ENCODE measurements around the gene SH3BP4. TPM values are rescaled to one million over a fixed set of nuclear protein-coding genes. Genes with fewer than 3 reads are reported as not detected.

Gene SH3BP4
- total and polyA plus RNA-seq, 2 experiments from 2014 or later = 59.3 to 100 TPM

DNA sequence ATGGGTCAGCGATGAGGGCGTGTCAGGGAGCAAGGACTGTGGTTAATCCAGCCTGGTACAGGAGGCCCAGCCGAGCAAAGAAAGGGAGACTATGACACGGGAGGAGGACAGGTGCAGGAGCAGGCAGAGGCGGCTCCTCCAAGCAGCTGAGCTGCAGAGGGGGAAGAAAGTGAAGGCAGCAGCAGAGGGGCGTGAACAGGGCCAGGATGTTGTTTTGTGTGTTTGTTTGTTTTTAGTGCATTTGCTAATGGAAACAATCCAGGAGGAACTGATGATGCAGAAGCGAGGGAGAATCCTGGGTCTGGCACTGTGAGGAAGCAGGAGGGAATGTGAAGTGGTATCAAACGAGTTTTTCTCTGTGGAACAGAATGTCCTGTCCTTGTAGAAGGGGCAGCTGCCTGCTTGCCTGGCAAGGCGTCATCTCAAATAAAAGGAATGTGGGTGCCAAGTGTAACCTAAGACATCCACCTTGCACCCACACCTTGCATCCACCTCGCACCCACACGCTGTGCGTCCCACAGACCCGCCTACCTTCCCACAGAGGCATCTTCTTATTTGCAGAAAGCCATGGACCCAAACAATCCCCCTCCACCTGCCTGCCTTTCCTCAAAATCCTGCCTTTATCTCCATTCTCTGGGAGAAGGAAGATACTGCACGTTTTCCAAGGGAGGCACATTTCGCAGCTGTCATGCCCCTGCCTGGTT is 134.8 kb downstream of the SH3BP4 start:
- H3K9ac ChIP-seq = no peak overlapping the region
- WGBS, 2 experiments (ENCODE audit: low coverage in 1 of 2, low lambda C conversion rate in 2 of 2, missing lambda C conversion rate in 2 of 2) = 90% methylated on average over 14 to 15 of the region's 15 CpGs
- no peaks in the 10 kb centered on the region for H3K9me2 ChIP-seq (ENCODE audit: insufficient read depth)
- H3K9me3 ChIP-seq (ENCODE audit: low read depth) = no peaks in the 10 kb centered on the region
- no peaks in the 10 kb centered on the region for H3K79me2 ChIP-seq (ENCODE audit: insufficient read depth)
- no peak for TF ChIP-seq EZH2phosphoT487 (IDR thresholded peaks at IDR 0.05; ENCODE audit: insufficient read depth, low read depth)
- TF ChIP-seq EZH2 (IDR thresholded peaks at IDR 0.05; ENCODE audit: insufficient read depth, poor library complexity, severe bottlenecking) = no peak
- no peak overlapping the region for H3K4me2 ChIP-seq (ENCODE audit: unreplicated experiment)
- no peaks in the 10 kb centered on the region for H3K27me3 ChIP-seq (replicated peaks; ENCODE audit: insufficient read depth)
- peaks cover 4% of the 10 kb centered on the region; the same call in 1 of the 2 replicates for H3K4me1 ChIP-seq (ENCODE audit: insufficient read depth)
- H3K27ac ChIP-seq = no peak overlapping the region
- in situ Hi-C loops (cut with MboI) = no loop called here
- no peak for DNase-seq
- H3K4me3 ChIP-seq = no peak overlapping the region
- H3F3A ChIP-seq (ENCODE audit: insufficient read depth) = no peaks in the 10 kb centered on the region
- no peak overlapping the region for H2AFZ ChIP-seq
- no peaks in the 10 kb centered on the region for H3K36me3 ChIP-seq (ENCODE audit: low read depth)
- no peaks in the 10 kb centered on the region for H4K20me1 ChIP-seq (ENCODE audit: insufficient read depth)

- Histone ChIP-seq H3K4me2 (ENCODE audit: unreplicated experiment) (no peak overlapping the region), H3K9ac (no peak overlapping the region), H3K4me3 (no peak overlapping the region), H3K4me1 (ENCODE audit: insufficient read depth) (peaks cover 4% of the 10 kb centered on the region; the same call in 1 of the 2 replicates), H3K27me3 (replicated peaks; ENCODE audit: insufficient read depth) (no peaks in the 10 kb centered on the region), H2AFZ (no peak overlapping the region), H3K36me3 (ENCODE audit: low read depth) (no peaks in the 10 kb centered on the region), H3K9me3 (ENCODE audit: low read depth) (no peaks in the 10 kb centered on the region), H4K20me1 (ENCODE audit: insufficient read depth) (no peaks in the 10 kb centered on the region), H3K9me2 (ENCODE audit: insufficient read depth) (no peaks in the 10 kb centered on the region), H3K79me2 (ENCODE audit: insufficient read depth) (no peaks in the 10 kb centered on the region), H3K27ac (no peak overlapping the region), H3F3A (ENCODE audit: insufficient read depth) (no peaks in the 10 kb centered on the region)
- TF ChIP-seq EZH2phosphoT487 (IDR thresholded peaks at IDR 0.05; ENCODE audit: insufficient read depth, low read depth) = no peak
- DNase-seq = no peak
- in situ Hi-C loops (cut with MboI) = no loop called here
- 50 to 54% methylated on average over 17 of the region's 17 CpGs for WGBS, 2 experiments (ENCODE audit: low coverage in 1 of 2, low lambda C conversion rate in 2 of 2, missing lambda C conversion rate in 2 of 2)
Observed at GRCh38 chr2:235087832-235088495, 136.1 kb downstream of the SH3BP4 start.

- TF ChIP-seq EZH2 (IDR thresholded peaks at IDR 0.05; ENCODE audit: insufficient read depth, poor library complexity, severe bottlenecking) (no peak), EZH2phosphoT487 (IDR thresholded peaks at IDR 0.05; ENCODE audit: insufficient read depth, low read depth) (no peak)
- DNase-seq = peak; percentile 12
- Histone ChIP-seq H2AFZ (no peak overlapping the region), H3K27ac (no peak overlapping the region), H3K4me3 (no peak overlapping the region), H3K27me3 (replicated peaks; ENCODE audit: insufficient read depth) (no peaks in the 10 kb centered on the region), H4K20me1 (ENCODE audit: insufficient read depth) (no peaks in the 10 kb centered on the region), H3K9ac (no peak overlapping the region), H3K4me1 (ENCODE audit: insufficient read depth) (peaks cover 4% of the 10 kb centered on the region; the same call in 1 of the 2 replicates), H3K9me3 (ENCODE audit: low read depth) (no peaks in the 10 kb centered on the region), H3K4me2 (ENCODE audit: unreplicated experiment) (no peak overlapping the region), H3K36me3 (ENCODE audit: low read depth) (no peaks in the 10 kb centered on the region), H3K79me2 (ENCODE audit: insufficient read depth) (no peaks in the 10 kb centered on the region), H3F3A (ENCODE audit: insufficient read depth) (no peaks in the 10 kb centered on the region), H3K9me2 (ENCODE audit: insufficient read depth) (no peaks in the 10 kb centered on the region)
- WGBS, 2 experiments (ENCODE audit: low coverage in 1 of 2, low lambda C conversion rate in 2 of 2, missing lambda C conversion rate in 2 of 2) = 65 to 76% methylated on average over 10 of the region's 10 CpGs
- in situ Hi-C loops (cut with MboI) = no loop called here
Observed at GRCh38 chr2:235088496-235088921, 136.7 kb downstream of the SH3BP4 start.

- H3K27ac ChIP-seq = no peak overlapping the region
- H3K9me3 ChIP-seq (ENCODE audit: low read depth) = no peaks in the 10 kb centered on the region
- no peak overlapping the region for H2AFZ ChIP-seq
- TF ChIP-seq EZH2phosphoT487 (IDR thresholded peaks at IDR 0.05; ENCODE audit: insufficient read depth, low read depth) (no peak), EZH2 (IDR thresholded peaks at IDR 0.05; ENCODE audit: insufficient read depth, poor library complexity, severe bottlenecking) (no peak)
- H3K36me3 ChIP-seq (ENCODE audit: low read depth) = no peaks in the 10 kb centered on the region
- H3K4me1 ChIP-seq (ENCODE audit: insufficient read depth) = peaks cover 4% of the 10 kb centered on the region; the same call in 1 of the 2 replicates
- DNase-seq = peak; percentile 62
- H3K9me2 ChIP-seq (ENCODE audit: insufficient read depth) = no peaks in the 10 kb centered on the region
- H3K4me2 ChIP-seq (ENCODE audit: unreplicated experiment) = no peak overlapping the region
- H3F3A ChIP-seq (ENCODE audit: insufficient read depth) = no peaks in the 10 kb centered on the region
- H3K27me3 ChIP-seq (replicated peaks; ENCODE audit: insufficient read depth) = no peaks in the 10 kb centered on the region
- in situ Hi-C loops (cut with MboI) = no loop called here
- no peaks in the 10 kb centered on the region for H3K79me2 ChIP-seq (ENCODE audit: insufficient read depth)
- WGBS, 2 experiments (ENCODE audit: low coverage in 1 of 2, low lambda C conversion rate in 2 of 2, missing lambda C conversion rate in 2 of 2) = 72 to 74% methylated on average over 4 of the region's 4 CpGs
- no peak overlapping the region for H3K9ac ChIP-seq
- no peak overlapping the region for H3K4me3 ChIP-seq
- no peaks in the 10 kb centered on the region for H4K20me1 ChIP-seq (ENCODE audit: insufficient read depth)
Observed at GRCh38 chr2:235091421-235091820, 139.6 kb downstream of the SH3BP4 start.

Data from GM23248 (cell line).